SKM-1 (cell line): ENCODE results near the gene FARS2.
"Not testable (repeated sequence)": the region's sequence is repeated elsewhere in the genome, so short reads cannot be mapped to it uniquely, and the experiment has no call there.

Experiments
- DNase-seq: peaks from one replicate; lab custom pipeline; 2025; ENCODE audit not compliant: unreplicated experiment; lab: John Stamatoyannopoulos, UW

Gene FARS2

GRCh38 chr6:5564746-5565145 lies 303.4 kb downstream of the FARS2 start:
- DNase-seq, result not testable (repeated sequence)

GRCh38 chr6:5565971-5566370 lies 304.7 kb downstream of the FARS2 start:
- no peak for DNase-seq

GRCh38 chr6:5566718-5567117 lies 305.4 kb downstream of the FARS2 start:
- DNase-seq, result no peak

- DNase-seq, result no peak
Observed at GRCh38 chr6:5567352-5567751, 306.0 kb downstream of the FARS2 start.

GRCh38 chr6:5567890-5568289 lies 306.6 kb downstream of the FARS2 start:
- no peak for DNase-seq

GRCh38 chr6:5569491-5569890 lies 308.2 kb downstream of the FARS2 start:
- DNase-seq, result no peak

- no peak for DNase-seq
Observed at GRCh38 chr6:5570641-5571040, 309.3 kb downstream of the FARS2 start.

GRCh38 chr6:5580736-5581581 lies 319.6 kb downstream of the FARS2 start:
- no peak for DNase-seq

GRCh38 chr6:5582762-5583161 lies 321.4 kb downstream of the FARS2 start:
- no peak for DNase-seq

GRCh38 chr6:5583528-5583927 lies 322.2 kb downstream of the FARS2 start:
- no peak for DNase-seq

- DNase-seq, result no peak
Observed at GRCh38 chr6:5584078-5584482, 322.8 kb downstream of the FARS2 start.

- no peak for DNase-seq
Observed at GRCh38 chr6:5587648-5588047, 326.3 kb downstream of the FARS2 start.

GRCh38 chr6:5589422-5590141 lies 328.3 kb downstream of the FARS2 start:
- DNase-seq, result no peak

- DNase-seq, result no peak
Observed at GRCh38 chr6:5590187-5590586, 328.9 kb downstream of the FARS2 start.

GRCh38 chr6:5592886-5593519 lies 331.7 kb downstream of the FARS2 start:
- no peak for DNase-seq

- no peak for DNase-seq
Observed at GRCh38 chr6:5595184-5595583, 333.9 kb downstream of the FARS2 start.

GRCh38 chr6:5597413-5597812 lies 336.1 kb downstream of the FARS2 start:
- no peak for DNase-seq

- DNase-seq, result no peak
Observed at GRCh38 chr6:5598123-5598522, 336.8 kb downstream of the FARS2 start.

GRCh38 chr6:5599127-5599526 lies 337.8 kb downstream of the FARS2 start:
- DNase-seq, result no peak

GRCh38 chr6:5605937-5606336 lies 344.6 kb downstream of the FARS2 start:
- DNase-seq, result no peak

GRCh38 chr6:5606546-5606945 lies 345.2 kb downstream of the FARS2 start:
- DNase-seq, result no peak

- DNase-seq, result no peak
Observed at GRCh38 chr6:5610640-5611039, 349.3 kb downstream of the FARS2 start.
